ENCODE data around the gene BRINP2. TPM values are rescaled to one million over a fixed set of nuclear protein-coding genes. Genes with fewer than 3 reads are reported as not detected.

The BRINP2 gene
- total RNA-seq, 1 experiment from 2014 or later: not detected

GRCh38 chr1:177209357-177209756, 38.6 kb downstream of the BRINP2 start:
- intact Hi-C loops (cut with micrococcal nuclease): loop anchor here (2.0 kb wide), 1 partner anchor 45 kb away; no protein-coding TSS in a partner anchor
- Mint-ChIP-seq H3K9me3 (ENCODE audit: unreplicated experiment) (no peaks in the 10 kb centered on the region), H3K4me3 (ENCODE audit: unreplicated experiment) (peak overlapping the region; percentile 10), H3K27ac (ENCODE audit: low read depth, unreplicated experiment) (peak overlapping the region; percentile 52), H3K27me3 (ENCODE audit: insufficient read depth, unreplicated experiment) (no peaks in the 10 kb centered on the region), H3K36me3 (ENCODE audit: insufficient read depth, unreplicated experiment) (no peaks in the 10 kb centered on the region), H3K4me1 (ENCODE audit: insufficient read depth, unreplicated experiment) (peaks cover 20% of the 10 kb centered on the region)
- BruUV-seq (replicated peaks): no TSS peak
- DNase-seq (ENCODE audit: unreplicated experiment): peak; percentile 100
- TF ChIP-seq CTCF (IDR thresholded peaks at IDR 0.05; ENCODE audit: unreplicated experiment): no peak
- POLR2A ChIA-PET: interaction anchor here (0.6 to 1.5 kb wide), 4 partner anchors 10 to 27 kb away, joined by 3 to 4 read pairs (median 3); no protein-coding TSS in a partner anchor
- CTCF ChIA-PET: interaction anchor here (0.6 to 1.7 kb wide), 8 partner anchors 11 to 738 kb away, joined by 3 to 10 read pairs (median 4); no protein-coding TSS in a partner anchor

GRCh38 chr1:177210071-177210470, 39.3 kb downstream of the BRINP2 start:
- Mint-ChIP-seq H3K27me3 (ENCODE audit: insufficient read depth, unreplicated experiment) (no peaks in the 10 kb centered on the region), H3K9me3 (ENCODE audit: unreplicated experiment) (no peaks in the 10 kb centered on the region)

GRCh38 chr1:177211231-177211630, 40.5 kb downstream of the BRINP2 start:
- H3K9me3 Mint-ChIP-seq (ENCODE audit: unreplicated experiment): peaks cover 5% of the 10 kb centered on the region
- intact Hi-C loops (cut with micrococcal nuclease): no loop called here
- H3K27ac Mint-ChIP-seq (ENCODE audit: low read depth, unreplicated experiment): no peak overlapping the region
- H3K4me3 Mint-ChIP-seq (ENCODE audit: unreplicated experiment): no peak overlapping the region
- peaks cover 20% of the 10 kb centered on the region for H3K4me1 Mint-ChIP-seq (ENCODE audit: insufficient read depth, unreplicated experiment)
- ChIA-PET CTCF (interaction anchor here (0.8 to 1.5 kb wide), 5 partner anchors 29 to 735 kb away, joined by 3 to 5 read pairs (median 4); no protein-coding TSS in a partner anchor), POLR2A (interaction anchor here (0.7 to 1.5 kb wide), 2 partner anchors 9 to 47 kb away, joined by 3 to 4 read pairs; no protein-coding TSS in a partner anchor)
- BruUV-seq (replicated peaks): no TSS peak
- no peaks in the 10 kb centered on the region for H3K36me3 Mint-ChIP-seq (ENCODE audit: insufficient read depth, unreplicated experiment)
- no peaks in the 10 kb centered on the region for H3K27me3 Mint-ChIP-seq (ENCODE audit: insufficient read depth, unreplicated experiment)
- peak; percentile 34 for DNase-seq (ENCODE audit: unreplicated experiment)
- no peak for TF ChIP-seq CTCF (IDR thresholded peaks at IDR 0.05; ENCODE audit: unreplicated experiment)

More at GRCh38 chr1:177210071-177210470, 39.3 kb downstream of the BRINP2 start:
- no peak for TF ChIP-seq CTCF (IDR thresholded peaks at IDR 0.05; ENCODE audit: unreplicated experiment)
- CTCF ChIA-PET: interaction anchor here (0.6 to 1.5 kb wide), 7 partner anchors 45 to 738 kb away, joined by 3 to 8 read pairs (median 3); no protein-coding TSS in a partner anchor
- no peak overlapping the region for H3K4me3 Mint-ChIP-seq (ENCODE audit: unreplicated experiment)
- intact Hi-C loops (cut with micrococcal nuclease): no loop called here
- peaks cover 20% of the 10 kb centered on the region for H3K4me1 Mint-ChIP-seq (ENCODE audit: insufficient read depth, unreplicated experiment)
- no peaks in the 10 kb centered on the region for H3K36me3 Mint-ChIP-seq (ENCODE audit: insufficient read depth, unreplicated experiment)
- POLR2A ChIA-PET: interaction anchor here (1.0 to 1.5 kb wide), 3 partner anchors 9 to 28 kb away, joined by 3 to 4 read pairs (median 4); no protein-coding TSS in a partner anchor
- H3K27ac Mint-ChIP-seq (ENCODE audit: low read depth, unreplicated experiment): no peak overlapping the region
- DNase-seq (ENCODE audit: unreplicated experiment): no peak
- BruUV-seq (replicated peaks): no TSS peak

GRCh38 chr1:177216587-177217202, 45.9 kb downstream of the BRINP2 start:
- CTCF ChIA-PET: interaction anchor here (0.6 to 1.3 kb wide), 4 partner anchors 11 to 910 kb away, joined by 3 read pairs; no protein-coding TSS in a partner anchor
- no TSS peak for BruUV-seq (replicated peaks)
- intact Hi-C loops (cut with micrococcal nuclease): no loop called here

More at GRCh38 chr1:177216587-177217202, 45.9 kb downstream of the BRINP2 start:
- Mint-ChIP-seq H3K4me3 (ENCODE audit: unreplicated experiment) (no peak overlapping the region), H3K4me1 (ENCODE audit: insufficient read depth, unreplicated experiment) (peaks cover 11% of the 10 kb centered on the region), H3K9me3 (ENCODE audit: unreplicated experiment) (peaks cover 14% of the 10 kb centered on the region), H3K36me3 (ENCODE audit: insufficient read depth, unreplicated experiment) (no peaks in the 10 kb centered on the region), H3K27ac (ENCODE audit: low read depth, unreplicated experiment) (no peak overlapping the region), H3K27me3 (ENCODE audit: insufficient read depth, unreplicated experiment) (no peaks in the 10 kb centered on the region)
- no peak for DNase-seq (ENCODE audit: unreplicated experiment)
- POLR2A ChIA-PET: interaction anchor here (0.6 to 0.7 kb wide), 3 partner anchors 26 to 415 kb away, joined by 3 to 5 read pairs (median 3); no protein-coding TSS in a partner anchor
- TF ChIP-seq CTCF (IDR thresholded peaks at IDR 0.05; ENCODE audit: unreplicated experiment): no peak

Measured in MCF 10A (cell line).